Measurements from ENCODE around the gene KLK11. TPM values are rescaled to one million over a fixed set of nuclear protein-coding genes. Genes with fewer than 3 reads are reported as not detected.
"Not testable (repeated sequence)": the region's sequence is repeated elsewhere in the genome, so short reads cannot be mapped to it uniquely, and the experiment has no call there.

Gene KLK11
- total and polyA plus RNA-seq, 4 donors = 0.07 to 0.25 TPM; not detected in 2

DNA sequence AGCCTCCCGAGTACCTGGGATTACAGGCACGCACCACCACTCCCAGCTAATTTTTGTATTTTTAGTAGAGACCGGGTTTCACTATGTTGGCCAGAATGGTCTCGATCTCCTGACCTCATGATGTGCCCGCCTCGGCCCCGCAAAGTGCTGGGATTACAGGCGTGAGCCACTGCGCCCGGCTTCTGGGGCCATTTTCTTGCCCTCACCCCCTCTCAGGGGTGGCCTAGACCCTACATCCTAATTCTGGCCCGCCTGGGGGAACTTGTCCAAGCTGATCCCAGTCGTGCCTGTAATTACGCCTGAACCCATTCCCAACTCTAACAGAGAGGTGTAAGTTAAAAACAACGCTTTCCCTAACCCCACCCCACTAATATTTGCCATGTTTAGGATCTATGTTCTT, 42.0 kb downstream of the KLK11 start:
- whole genome bisulfite sequencing = 77% methylated on average over 14 of the region's 14 CpGs
- H3K27me3 ChIP-seq (ENCODE audit: control insufficient read depth in 4 of 4, insufficient read depth in 4 of 4, low read length in 3 of 4) = peaks cover 0 to 19% (median 4%) of the 10 kb centered on the region in 4 donors
- not testable (repeated sequence) for H3K9me3 ChIP-seq (ENCODE audit: control insufficient read depth in 4 of 4, low read length in 3 of 4); H3K27ac ChIP-seq (ENCODE audit: low read depth in 1 of 2, low read length in 2 of 2); H3K36me3 ChIP-seq (ENCODE audit: control insufficient read depth in 4 of 4, insufficient read depth in 3 of 4, low read depth in 1 of 4, low read length in 3 of 4); H3K9ac ChIP-seq (ENCODE audit: low read depth in 1 of 2, low read length in 2 of 2); H3K4me1 ChIP-seq (ENCODE audit: control insufficient read depth in 4 of 4, insufficient read depth in 4 of 4, low read length in 3 of 4); H3K4me3 ChIP-seq (ENCODE audit: low read depth in 1 of 3, low read length in 3 of 3); DNase-seq (ENCODE audit: low spot score)

DNA sequence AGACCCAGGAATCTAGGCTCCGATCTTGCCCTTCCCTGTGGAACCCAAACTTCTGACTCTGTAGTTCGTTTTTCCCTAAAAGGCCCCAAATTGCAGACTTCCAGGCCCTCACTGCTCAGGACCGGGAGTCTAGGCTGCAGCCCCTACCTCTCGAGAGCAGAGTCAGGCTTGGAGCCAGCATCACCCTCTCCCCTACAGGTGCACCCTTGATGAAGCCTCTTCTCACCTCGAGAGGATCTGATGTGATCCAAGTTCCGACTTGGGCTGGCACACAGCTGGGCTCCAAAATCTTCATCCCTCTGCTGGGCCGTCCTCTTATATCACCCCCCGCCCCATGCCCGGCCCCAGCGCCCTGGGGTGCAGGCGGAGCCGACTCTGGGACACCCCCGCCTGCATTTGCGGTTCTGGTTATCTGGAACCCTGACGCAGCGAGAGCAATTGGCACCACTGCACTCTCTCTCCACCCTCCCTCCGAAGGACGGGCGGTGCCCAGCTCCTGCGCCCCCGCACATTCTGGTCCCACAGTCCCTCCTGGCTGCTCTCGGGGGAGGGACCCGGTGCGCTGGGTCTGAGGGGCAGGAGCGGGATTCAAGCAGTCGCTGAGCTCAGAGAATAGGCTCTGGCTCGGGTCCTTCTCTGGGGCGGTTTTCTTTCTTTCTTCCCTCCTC, 42.7 kb downstream of the KLK11 start, which contains the start of gene KLK7:
Gene KLK7 (minus strand): TSS at position 293 of the 668 bp plus-strand sequence. CDS start 1,518 bp downstream, outside the sequence.
- 20% methylated on average over 28 of the region's 28 CpGs for whole genome bisulfite sequencing
- H3K36me3 ChIP-seq (ENCODE audit: control insufficient read depth in 4 of 4, insufficient read depth in 3 of 4, low read depth in 1 of 4, low read length in 3 of 4) = no peaks in the 10 kb centered on the region
- TF ChIP-seq SP1 (IDR thresholded peaks at IDR 0.05) = no peak
- TF ChIP-seq, protein P1, sequence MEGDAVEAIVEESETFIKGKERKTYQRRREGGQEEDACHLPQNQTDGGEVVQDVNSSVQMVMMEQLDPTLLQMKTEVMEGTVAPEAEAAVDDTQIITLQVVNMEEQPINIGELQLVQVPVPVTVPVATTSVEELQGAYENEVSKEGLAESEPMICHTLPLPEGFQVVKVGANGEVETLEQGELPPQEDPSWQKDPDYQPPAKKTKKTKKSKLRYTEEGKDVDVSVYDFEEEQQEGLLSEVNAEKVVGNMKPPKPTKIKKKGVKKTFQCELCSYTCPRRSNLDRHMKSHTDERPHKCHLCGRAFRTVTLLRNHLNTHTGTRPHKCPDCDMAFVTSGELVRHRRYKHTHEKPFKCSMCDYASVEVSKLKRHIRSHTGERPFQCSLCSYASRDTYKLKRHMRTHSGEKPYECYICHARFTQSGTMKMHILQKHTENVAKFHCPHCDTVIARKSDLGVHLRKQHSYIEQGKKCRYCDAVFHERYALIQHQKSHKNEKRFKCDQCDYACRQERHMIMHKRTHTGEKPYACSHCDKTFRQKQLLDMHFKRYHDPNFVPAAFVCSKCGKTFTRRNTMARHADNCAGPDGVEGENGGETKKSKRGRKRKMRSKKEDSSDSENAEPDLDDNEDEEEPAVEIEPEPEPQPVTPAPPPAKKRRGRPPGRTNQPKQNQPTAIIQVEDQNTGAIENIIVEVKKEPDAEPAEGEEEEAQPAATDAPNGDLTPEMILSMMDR (IDR thresholded peaks at IDR 0.05; ENCODE audit: low read depth, low read length, missing input control) = no peak
- no peak for TF ChIP-seq RXRA (IDR thresholded peaks at IDR 0.05)
- TF ChIP-seq FOXA2 (IDR thresholded peaks at IDR 0.05) = no peak
- TF ChIP-seq FOXA1 (IDR thresholded peaks at IDR 0.05) = no peak
- no peak for TF ChIP-seq RAD21 (IDR thresholded peaks at IDR 0.05)
- TF ChIP-seq HNF4A (conservative IDR thresholded peaks at IDR 0.05) = no peak
- TF ChIP-seq, protein P2, sequence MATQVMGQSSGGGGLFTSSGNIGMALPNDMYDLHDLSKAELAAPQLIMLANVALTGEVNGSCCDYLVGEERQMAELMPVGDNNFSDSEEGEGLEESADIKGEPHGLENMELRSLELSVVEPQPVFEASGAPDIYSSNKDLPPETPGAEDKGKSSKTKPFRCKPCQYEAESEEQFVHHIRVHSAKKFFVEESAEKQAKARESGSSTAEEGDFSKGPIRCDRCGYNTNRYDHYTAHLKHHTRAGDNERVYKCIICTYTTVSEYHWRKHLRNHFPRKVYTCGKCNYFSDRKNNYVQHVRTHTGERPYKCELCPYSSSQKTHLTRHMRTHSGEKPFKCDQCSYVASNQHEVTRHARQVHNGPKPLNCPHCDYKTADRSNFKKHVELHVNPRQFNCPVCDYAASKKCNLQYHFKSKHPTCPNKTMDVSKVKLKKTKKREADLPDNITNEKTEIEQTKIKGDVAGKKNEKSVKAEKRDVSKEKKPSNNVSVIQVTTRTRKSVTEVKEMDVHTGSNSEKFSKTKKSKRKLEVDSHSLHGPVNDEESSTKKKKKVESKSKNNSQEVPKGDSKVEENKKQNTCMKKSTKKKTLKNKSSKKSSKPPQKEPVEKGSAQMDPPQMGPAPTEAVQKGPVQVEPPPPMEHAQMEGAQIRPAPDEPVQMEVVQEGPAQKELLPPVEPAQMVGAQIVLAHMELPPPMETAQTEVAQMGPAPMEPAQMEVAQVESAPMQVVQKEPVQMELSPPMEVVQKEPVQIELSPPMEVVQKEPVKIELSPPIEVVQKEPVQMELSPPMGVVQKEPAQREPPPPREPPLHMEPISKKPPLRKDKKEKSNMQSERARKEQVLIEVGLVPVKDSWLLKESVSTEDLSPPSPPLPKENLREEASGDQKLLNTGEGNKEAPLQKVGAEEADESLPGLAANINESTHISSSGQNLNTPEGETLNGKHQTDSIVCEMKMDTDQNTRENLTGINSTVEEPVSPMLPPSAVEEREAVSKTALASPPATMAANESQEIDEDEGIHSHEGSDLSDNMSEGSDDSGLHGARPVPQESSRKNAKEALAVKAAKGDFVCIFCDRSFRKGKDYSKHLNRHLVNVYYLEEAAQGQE (IDR thresholded peaks at IDR 0.05) = no peak
- TF ChIP-seq, protein P3, sequence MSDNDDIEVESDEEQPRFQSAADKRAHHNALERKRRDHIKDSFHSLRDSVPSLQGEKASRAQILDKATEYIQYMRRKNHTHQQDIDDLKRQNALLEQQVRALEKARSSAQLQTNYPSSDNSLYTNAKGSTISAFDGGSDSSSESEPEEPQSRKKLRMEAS (IDR thresholded peaks at IDR 0.05) = no peak
- TF ChIP-seq, protein P4, sequence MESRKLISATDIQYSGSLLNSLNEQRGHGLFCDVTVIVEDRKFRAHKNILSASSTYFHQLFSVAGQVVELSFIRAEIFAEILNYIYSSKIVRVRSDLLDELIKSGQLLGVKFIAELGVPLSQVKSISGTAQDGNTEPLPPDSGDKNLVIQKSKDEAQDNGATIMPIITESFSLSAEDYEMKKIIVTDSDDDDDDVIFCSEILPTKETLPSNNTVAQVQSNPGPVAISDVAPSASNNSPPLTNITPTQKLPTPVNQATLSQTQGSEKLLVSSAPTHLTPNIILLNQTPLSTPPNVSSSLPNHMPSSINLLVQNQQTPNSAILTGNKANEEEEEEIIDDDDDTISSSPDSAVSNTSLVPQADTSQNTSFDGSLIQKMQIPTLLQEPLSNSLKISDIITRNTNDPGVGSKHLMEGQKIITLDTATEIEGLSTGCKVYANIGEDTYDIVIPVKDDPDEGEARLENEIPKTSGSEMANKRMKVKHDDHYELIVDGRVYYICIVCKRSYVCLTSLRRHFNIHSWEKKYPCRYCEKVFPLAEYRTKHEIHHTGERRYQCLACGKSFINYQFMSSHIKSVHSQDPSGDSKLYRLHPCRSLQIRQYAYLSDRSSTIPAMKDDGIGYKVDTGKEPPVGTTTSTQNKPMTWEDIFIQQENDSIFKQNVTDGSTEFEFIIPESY (IDR thresholded peaks at IDR 0.05) = no peak
- TF ChIP-seq, protein P5, sequence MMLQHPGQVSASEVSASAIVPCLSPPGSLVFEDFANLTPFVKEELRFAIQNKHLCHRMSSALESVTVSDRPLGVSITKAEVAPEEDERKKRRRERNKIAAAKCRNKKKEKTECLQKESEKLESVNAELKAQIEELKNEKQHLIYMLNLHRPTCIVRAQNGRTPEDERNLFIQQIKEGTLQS (IDR thresholded peaks at IDR 0.05) = no peak
- no peak for TF ChIP-seq YY1 (IDR thresholded peaks at IDR 0.05)
- TF ChIP-seq HNF4G (IDR thresholded peaks at IDR 0.05) = no peak
- TF ChIP-seq EGR1 (IDR thresholded peaks at IDR 0.05; ENCODE audit: low read depth in 2 of 2) = no peak
- no peak for TF ChIP-seq GABPA (IDR thresholded peaks at IDR 0.05 in 1 of 2, conservative IDR thresholded peaks at IDR 0.05 in 1 of 2)
- TF ChIP-seq JUND (IDR thresholded peaks at IDR 0.05) = no peak
- TF ChIP-seq TAF1 (conservative IDR thresholded peaks at IDR 0.05) = no peak
- TF ChIP-seq NR2F2 (IDR thresholded peaks at IDR 0.05) = no peak
- H3K27me3 ChIP-seq (ENCODE audit: control insufficient read depth in 4 of 4, insufficient read depth in 4 of 4, low read length in 3 of 4) = peaks cover 0 to 17% (median 4%) of the 10 kb centered on the region in 4 donors
- no peaks in the 10 kb centered on the region for H3K9me3 ChIP-seq (ENCODE audit: control insufficient read depth in 4 of 4, low read length in 3 of 4)
- H3K27ac ChIP-seq (ENCODE audit: low read depth in 1 of 2, low read length in 2 of 2) = no peak within 1 kb of the TSS
- no peak within 1 kb of the TSS for H3K4me3 ChIP-seq (ENCODE audit: low read depth in 1 of 3, low read length in 3 of 3)
- no peaks in the 10 kb centered on the region for H3K4me1 ChIP-seq (ENCODE audit: control insufficient read depth in 4 of 4, insufficient read depth in 4 of 4, low read length in 3 of 4)
- no peak within 1 kb of the TSS for H3K9ac ChIP-seq (ENCODE audit: low read depth in 1 of 2, low read length in 2 of 2)
- no peak for DNase-seq (ENCODE audit: low spot score)

Measured in liver (tissue), 9 donors.